Measurements from ENCODE around the gene KRTAP5-2. TPM values are rescaled to one million over a fixed set of nuclear protein-coding genes. Genes with fewer than 3 reads are reported as not detected.

Gene KRTAP5-2
- polyA plus RNA-seq, 3 donors, result not detected

DNA sequence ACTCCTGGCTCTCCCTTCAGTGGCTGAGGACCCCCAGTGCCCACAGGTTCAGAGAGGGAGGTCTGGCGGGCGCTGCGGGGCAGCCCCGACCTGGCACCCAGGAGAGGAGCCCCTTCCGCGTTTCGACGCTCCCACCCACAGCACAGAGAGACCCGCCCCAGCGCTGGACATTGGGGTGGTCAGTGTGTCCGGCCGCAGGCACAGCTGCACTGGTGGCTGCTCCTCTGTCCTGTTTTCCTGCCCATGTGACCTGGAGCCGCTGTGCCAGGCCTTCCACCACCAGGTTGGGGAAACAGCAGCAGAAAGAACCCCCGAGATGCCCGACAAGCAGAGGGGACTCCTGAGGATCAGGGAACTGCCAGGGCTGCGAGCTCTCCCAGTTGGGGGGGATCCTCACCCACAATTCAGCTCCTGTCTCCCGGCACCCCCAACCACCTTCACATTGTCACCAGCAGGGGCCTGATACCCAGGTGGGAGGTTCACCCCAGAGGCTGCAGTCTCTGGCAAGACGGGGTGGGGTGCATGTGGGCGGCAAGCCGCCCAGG lies 45.1 kb upstream of the KRTAP5-2 start:
- no peak overlapping the region for H3K27ac Mint-ChIP-seq
- Histone ChIP-seq H4K20me1 (ENCODE audit: insufficient read depth, low read length) (no peaks in the 10 kb centered on the region), H2AFZ (ENCODE audit: insufficient read depth, low read depth, low read length, poor library complexity, severe bottlenecking) (no peak overlapping the region), H3K36me3 (replicated peaks in 1 of 2; ENCODE audit: control insufficient read depth in 1 of 2, insufficient read depth in 2 of 2, low read length in 2 of 2) (no peaks in the 10 kb centered on the region), H3K9me3 (replicated peaks in 1 of 2; ENCODE audit: control insufficient read depth in 1 of 2, insufficient read depth in 1 of 2, low read length in 2 of 2) (no peaks in the 10 kb centered on the region), H3K27me3 (ENCODE audit: control insufficient read depth in 2 of 2, insufficient read depth in 2 of 2, low read length in 2 of 2) (no peaks in the 10 kb centered on the region), H3K79me2 (ENCODE audit: insufficient read depth, low read length) (no peaks in the 10 kb centered on the region), H3K9ac (ENCODE audit: insufficient read depth, low read length, poor library complexity, severe bottlenecking) (no peak overlapping the region), H3K4me2 (replicated peaks; ENCODE audit: extremely low read depth, low read length, poor library complexity, severe bottlenecking) (no peak overlapping the region), H3K4me3 (replicated peaks in 1 of 3; ENCODE audit: low read depth in 2 of 3, low read length in 3 of 3) (no peak overlapping the region), H3K27ac (ENCODE audit: low read depth in 1 of 2, low read length in 2 of 2) (no peak overlapping the region), H3K4me1 (ENCODE audit: control insufficient read depth in 1 of 2, insufficient read depth in 2 of 2, low read length in 2 of 2) (no peaks in the 10 kb centered on the region)
- TF ChIP-seq, protein P1, sequence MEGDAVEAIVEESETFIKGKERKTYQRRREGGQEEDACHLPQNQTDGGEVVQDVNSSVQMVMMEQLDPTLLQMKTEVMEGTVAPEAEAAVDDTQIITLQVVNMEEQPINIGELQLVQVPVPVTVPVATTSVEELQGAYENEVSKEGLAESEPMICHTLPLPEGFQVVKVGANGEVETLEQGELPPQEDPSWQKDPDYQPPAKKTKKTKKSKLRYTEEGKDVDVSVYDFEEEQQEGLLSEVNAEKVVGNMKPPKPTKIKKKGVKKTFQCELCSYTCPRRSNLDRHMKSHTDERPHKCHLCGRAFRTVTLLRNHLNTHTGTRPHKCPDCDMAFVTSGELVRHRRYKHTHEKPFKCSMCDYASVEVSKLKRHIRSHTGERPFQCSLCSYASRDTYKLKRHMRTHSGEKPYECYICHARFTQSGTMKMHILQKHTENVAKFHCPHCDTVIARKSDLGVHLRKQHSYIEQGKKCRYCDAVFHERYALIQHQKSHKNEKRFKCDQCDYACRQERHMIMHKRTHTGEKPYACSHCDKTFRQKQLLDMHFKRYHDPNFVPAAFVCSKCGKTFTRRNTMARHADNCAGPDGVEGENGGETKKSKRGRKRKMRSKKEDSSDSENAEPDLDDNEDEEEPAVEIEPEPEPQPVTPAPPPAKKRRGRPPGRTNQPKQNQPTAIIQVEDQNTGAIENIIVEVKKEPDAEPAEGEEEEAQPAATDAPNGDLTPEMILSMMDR (IDR thresholded peaks at IDR 0.05), result no peak
- no peaks in the 10 kb centered on the region for H3K4me1 Mint-ChIP-seq
- H3K4me3 Mint-ChIP-seq, result no peak overlapping the region
- no peaks in the 10 kb centered on the region for H3K9me3 Mint-ChIP-seq
- no peaks in the 10 kb centered on the region for H3K36me3 Mint-ChIP-seq
- H3K27me3 Mint-ChIP-seq (ENCODE audit: low read depth in 3 of 3), result peaks cover 13 to 32% (median 17%) of the 10 kb centered on the region in 3 donors
- no peak for DNase-seq
- intact Hi-C loops (cut with micrococcal nuclease), result no loop called here
- WGBS (ENCODE audit: insufficient coverage), result 99% methylated on average over 15 of the region's 20 CpGs

DNA sequence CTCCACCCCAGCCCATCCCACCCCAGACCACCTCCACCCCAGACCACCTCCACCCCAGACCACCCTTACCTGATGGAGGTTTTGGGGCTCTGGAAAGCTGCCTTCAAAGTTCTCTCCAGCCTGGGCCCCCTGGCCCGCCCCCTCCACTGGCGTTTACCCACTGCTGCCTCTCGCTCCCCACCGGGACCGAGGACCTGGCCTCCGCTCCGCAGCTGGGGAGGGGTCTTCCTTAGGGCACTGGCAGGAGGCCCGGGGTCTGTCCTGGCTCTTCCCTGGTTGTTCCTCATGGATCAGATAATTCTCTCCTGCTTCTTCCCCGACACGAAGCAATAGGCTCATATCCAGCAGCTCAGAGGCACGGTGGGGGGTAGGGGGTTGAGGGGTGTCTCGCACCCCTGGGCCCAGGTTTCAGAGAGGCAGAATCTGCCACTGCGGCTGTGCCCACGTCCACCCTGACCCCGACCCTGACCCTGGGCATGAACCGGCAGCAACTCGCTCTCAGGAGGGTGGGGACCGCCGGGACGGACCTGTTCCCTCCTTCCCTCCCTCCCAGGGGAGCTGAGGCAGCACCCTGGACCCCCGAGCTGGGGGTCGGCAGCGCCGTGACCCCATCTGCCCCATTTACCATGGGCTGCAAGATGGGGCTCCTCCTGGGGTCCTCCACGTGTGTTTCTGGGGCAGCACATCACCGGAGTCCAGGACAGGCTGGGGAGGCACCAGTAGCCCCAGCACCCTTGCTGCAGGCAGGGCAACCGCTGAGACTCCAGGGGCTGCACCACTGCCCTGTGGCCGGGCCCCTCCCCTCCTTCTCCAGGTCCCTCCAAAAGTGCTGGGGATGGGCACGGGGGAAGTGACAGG lies 44.4 kb upstream of the KRTAP5-2 start:
- TF ChIP-seq, protein P1 (IDR thresholded peaks at IDR 0.05), result no peak
- Histone ChIP-seq H3K27ac (ENCODE audit: low read depth in 1 of 2, low read length in 2 of 2) (no peak overlapping the region), H3K79me2 (ENCODE audit: insufficient read depth, low read length) (no peaks in the 10 kb centered on the region), H3K4me3 (replicated peaks in 1 of 3; ENCODE audit: low read depth in 2 of 3, low read length in 3 of 3) (no peak overlapping the region), H3K36me3 (replicated peaks in 1 of 2; ENCODE audit: control insufficient read depth in 1 of 2, insufficient read depth in 2 of 2, low read length in 2 of 2) (no peaks in the 10 kb centered on the region), H2AFZ (ENCODE audit: insufficient read depth, low read depth, low read length, poor library complexity, severe bottlenecking) (no peak overlapping the region), H3K4me2 (replicated peaks; ENCODE audit: extremely low read depth, low read length, poor library complexity, severe bottlenecking) (no peak overlapping the region), H3K4me1 (ENCODE audit: control insufficient read depth in 1 of 2, insufficient read depth in 2 of 2, low read length in 2 of 2) (no peaks in the 10 kb centered on the region), H4K20me1 (ENCODE audit: insufficient read depth, low read length) (no peaks in the 10 kb centered on the region), H3K9me3 (replicated peaks in 1 of 2; ENCODE audit: control insufficient read depth in 1 of 2, insufficient read depth in 1 of 2, low read length in 2 of 2) (no peaks in the 10 kb centered on the region), H3K27me3 (ENCODE audit: control insufficient read depth in 2 of 2, insufficient read depth in 2 of 2, low read length in 2 of 2) (no peaks in the 10 kb centered on the region), H3K9ac (ENCODE audit: insufficient read depth, low read length, poor library complexity, severe bottlenecking) (no peak overlapping the region)
- Mint-ChIP-seq H3K4me3 (no peak overlapping the region), H3K27me3 (ENCODE audit: low read depth in 3 of 3) (peaks cover 15 to 32% (median 17%) of the 10 kb centered on the region in 3 donors), H3K4me1 (no peaks in the 10 kb centered on the region), H3K9me3 (no peaks in the 10 kb centered on the region), H3K36me3 (no peaks in the 10 kb centered on the region), H3K27ac (no peak overlapping the region)
- DNase-seq, result no peak
- 87% methylated on average over 24 of the region's 29 CpGs for WGBS (ENCODE audit: insufficient coverage)
- intact Hi-C loops (cut with micrococcal nuclease), result no loop called here

Data from CD14-positive monocyte (primary cell).